Bronchial epithelial cell (primary cell): Measurements from ENCODE around the gene AGAP1. TPM values are rescaled to one million over a fixed set of nuclear protein-coding genes. Genes with fewer than 3 reads are reported as not detected.
A peak's percentile ranks its signal among the peaks of the same experiment; 100 is the strongest.

Experiments used
- DNase-seq: peaks from one replicate; pipeline ENCODE4 v3.0.0-alpha.2; 2010; ENCODE audit warnings: low read depth
- FAIRE-seq: peaks from 2 replicates; lab custom pipeline; 2011; peaks lifted over from hg19 to GRCh38; lab: Jason Lieb, UNC
- H3K27me3 ChIP-seq: 2 replicates; pipeline ENCODE4 v1.5.1; 2011; ENCODE audit warnings: low read length; ENCODE audit not compliant: control insufficient read depth, insufficient read depth
- H3K36me3 ChIP-seq: 2 replicates; pipeline ENCODE4 v1.5.1; 2011; ENCODE audit warnings: low read length; ENCODE audit not compliant: control insufficient read depth, insufficient read depth
- H3K4me3 ChIP-seq: 2 replicates; pipeline ENCODE4 v1.5.1; 2011; ENCODE audit warnings: mild to moderate bottlenecking, low read depth, low read length, control low read depth
- total RNA-seq: library from RNA; depleted of rRNA; stranded (reverse); fragments of >200 nt; gene quantifications from 2 replicates; pipeline ENCODE4 v1.2.1, GENCODE V29; 2014
- TF ChIP-seq, protein P1 (sequence below): IDR thresholded peaks from 2 replicates; pipeline ENCODE4 v1.5.1; 2011; ENCODE audit warnings: mild to moderate bottlenecking, moderate library complexity, low read length, control low read depth, inconsistent platforms; ENCODE audit not compliant: insufficient read depth, severe bottlenecking

AGAP1 gene
- total RNA-seq, 1 donor from 2014 or later: 22.4 TPM

DNA sequence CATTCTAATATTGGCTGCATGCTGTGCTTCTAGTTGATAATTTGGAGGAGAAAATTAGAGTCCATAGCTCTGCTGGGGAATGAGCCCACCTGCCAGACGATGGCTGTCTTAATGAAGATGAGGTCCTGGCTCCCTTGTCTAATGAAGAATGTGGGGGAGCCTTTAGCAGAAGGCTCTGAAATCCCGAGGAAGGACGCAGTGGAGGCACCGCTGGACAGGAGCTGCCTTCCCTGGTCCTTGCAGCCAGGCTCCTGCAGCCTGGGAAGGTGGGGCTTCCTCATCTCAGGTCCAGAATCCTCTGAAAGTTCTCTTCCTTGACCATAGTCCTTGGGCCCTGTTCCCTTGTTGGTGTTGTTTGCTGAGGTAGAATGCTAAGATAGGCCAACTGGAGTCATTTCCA lies 208.3 kb downstream of the AGAP1 start:
- DNase-seq (no peak), FAIRE-seq (no peak)
- TF ChIP-seq, protein P1, sequence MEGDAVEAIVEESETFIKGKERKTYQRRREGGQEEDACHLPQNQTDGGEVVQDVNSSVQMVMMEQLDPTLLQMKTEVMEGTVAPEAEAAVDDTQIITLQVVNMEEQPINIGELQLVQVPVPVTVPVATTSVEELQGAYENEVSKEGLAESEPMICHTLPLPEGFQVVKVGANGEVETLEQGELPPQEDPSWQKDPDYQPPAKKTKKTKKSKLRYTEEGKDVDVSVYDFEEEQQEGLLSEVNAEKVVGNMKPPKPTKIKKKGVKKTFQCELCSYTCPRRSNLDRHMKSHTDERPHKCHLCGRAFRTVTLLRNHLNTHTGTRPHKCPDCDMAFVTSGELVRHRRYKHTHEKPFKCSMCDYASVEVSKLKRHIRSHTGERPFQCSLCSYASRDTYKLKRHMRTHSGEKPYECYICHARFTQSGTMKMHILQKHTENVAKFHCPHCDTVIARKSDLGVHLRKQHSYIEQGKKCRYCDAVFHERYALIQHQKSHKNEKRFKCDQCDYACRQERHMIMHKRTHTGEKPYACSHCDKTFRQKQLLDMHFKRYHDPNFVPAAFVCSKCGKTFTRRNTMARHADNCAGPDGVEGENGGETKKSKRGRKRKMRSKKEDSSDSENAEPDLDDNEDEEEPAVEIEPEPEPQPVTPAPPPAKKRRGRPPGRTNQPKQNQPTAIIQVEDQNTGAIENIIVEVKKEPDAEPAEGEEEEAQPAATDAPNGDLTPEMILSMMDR: no peak
- Histone ChIP-seq H3K4me3 (no peak overlapping the region), H3K27me3 (no peaks in the 10 kb centered on the region), H3K36me3 (no peaks in the 10 kb centered on the region)

DNA sequence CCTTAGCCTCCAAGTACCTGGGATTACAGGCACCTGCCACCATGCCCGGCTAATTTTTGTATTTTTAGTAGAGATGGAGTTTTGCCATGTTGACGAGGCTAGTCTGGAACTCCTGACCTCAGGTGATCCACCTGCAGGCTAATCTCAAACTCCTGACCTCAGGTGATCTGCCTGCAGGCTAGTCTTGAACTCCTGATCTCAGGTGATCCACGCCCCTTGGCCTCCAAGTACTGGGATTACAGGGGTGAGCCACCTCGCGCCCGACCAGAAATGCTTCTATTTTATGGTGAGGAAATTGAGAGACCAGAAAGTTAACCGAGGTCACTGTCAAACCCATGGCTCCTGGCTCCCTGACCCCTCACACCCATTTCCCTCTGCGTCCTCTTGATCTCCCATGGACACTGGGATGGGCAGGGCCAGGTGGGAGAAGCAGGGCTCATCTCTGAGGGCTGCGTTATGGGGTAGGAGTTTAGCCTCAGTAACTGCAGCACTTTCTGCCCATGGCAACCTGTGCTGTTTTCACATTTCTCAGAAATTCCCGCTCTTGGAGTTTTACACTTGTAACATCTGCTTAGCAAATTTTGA lies 210.0 kb downstream of the AGAP1 start:
- DNase-seq (no peak), FAIRE-seq (no peak)
- Histone ChIP-seq H3K4me3 (no peak overlapping the region), H3K27me3 (no peaks in the 10 kb centered on the region), H3K36me3 (no peaks in the 10 kb centered on the region)
- TF ChIP-seq, protein P1: no peak

DNA sequence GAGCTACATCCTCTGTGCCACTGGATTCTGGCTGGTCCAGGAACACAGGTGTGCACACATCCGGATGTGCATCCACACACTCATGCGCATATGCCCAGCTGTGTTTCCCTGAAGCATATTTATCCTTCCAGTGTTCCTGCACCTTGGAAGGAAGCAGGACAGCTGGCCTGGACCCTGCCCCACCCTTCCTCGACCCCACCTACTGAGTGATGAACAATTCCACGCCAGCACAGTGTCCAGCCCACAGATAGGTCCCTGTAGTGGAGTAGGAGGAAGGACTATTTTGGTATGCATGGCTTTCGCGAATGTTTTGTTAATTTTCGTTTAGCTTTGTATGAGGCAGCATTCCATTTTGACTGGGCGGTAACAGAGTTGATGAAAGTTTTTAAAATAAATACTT lies 211.5 kb downstream of the AGAP1 start:
- FAIRE-seq: no peak
- TF ChIP-seq, protein P1: no peak
- DNase-seq: no peak
- Histone ChIP-seq H3K36me3 (no peaks in the 10 kb centered on the region), H3K27me3 (no peaks in the 10 kb centered on the region), H3K4me3 (no peak overlapping the region)

DNA sequence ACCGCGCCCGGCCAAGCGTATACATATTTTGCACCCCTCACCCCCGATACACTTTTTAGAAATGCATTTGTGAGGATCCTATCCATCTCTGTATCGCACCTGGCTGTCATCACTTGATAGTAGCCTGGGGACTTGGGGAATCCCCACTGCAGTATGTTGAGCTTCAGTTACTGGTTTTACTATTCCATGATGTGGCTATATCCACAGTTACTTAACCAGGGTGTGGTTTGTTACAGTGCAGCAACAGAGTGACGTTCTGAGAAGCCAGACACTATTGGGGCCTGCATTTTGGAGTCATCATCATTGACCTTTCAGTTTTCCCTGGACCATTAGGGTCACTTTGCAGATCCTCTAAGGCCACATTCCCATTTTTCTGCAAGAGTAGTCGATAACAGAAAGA lies 212.7 kb downstream of the AGAP1 start:
- TF ChIP-seq, protein P1: no peak
- Histone ChIP-seq H3K36me3 (peaks cover 2% of the 10 kb centered on the region), H3K4me3 (no peak overlapping the region), H3K27me3 (no peaks in the 10 kb centered on the region)
- no peak for DNase-seq
- no peak for FAIRE-seq

DNA sequence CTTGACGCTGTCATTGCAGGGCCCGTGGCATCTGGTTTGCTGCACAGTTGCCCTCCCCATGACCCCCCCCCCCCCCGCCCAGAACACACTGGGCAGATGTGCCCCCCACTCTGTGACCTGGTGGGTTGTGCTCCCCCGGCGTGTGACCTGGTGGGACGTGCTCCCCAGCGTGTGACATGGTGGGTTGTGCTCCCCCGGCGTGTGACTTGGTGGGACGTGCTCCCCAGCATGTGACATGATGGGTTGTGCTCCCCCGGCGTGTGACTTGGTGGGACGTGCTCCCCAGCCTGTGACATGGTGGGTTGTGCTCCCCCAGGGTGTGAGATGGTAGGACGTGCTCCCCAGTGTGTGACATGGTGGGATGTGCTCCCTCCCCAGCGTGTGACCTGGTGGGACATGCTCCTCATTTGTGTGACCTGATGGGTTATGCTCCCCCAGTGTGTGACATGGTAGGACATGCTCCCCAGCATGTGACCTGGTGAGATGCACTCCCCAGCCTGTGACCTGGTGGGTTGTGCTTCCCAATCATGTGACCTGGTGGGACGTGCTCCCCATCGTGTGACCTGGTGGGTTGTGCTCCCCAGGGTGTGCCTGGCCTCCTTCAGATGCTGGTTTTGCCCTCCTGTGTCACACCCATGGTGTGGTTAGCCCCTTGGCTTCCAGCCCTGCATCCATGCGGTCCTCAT lies 213.7 kb downstream of the AGAP1 start:
- FAIRE-seq (peak; percentile 93), DNase-seq (no peak)
- Histone ChIP-seq H3K27me3 (no peaks in the 10 kb centered on the region), H3K36me3 (peaks cover 2% of the 10 kb centered on the region), H3K4me3 (no peak overlapping the region)
- TF ChIP-seq, protein P1: no peak
